CD4-positive, alpha-beta T cell treated with Interleukin-6 at 100 ng/mL for 8 hours (primary cell): ENCODE measurements around the gene GSG1L.
"Not testable (repeated sequence)": the region's sequence is repeated elsewhere in the genome, so short reads cannot be mapped to it uniquely, and the experiment has no call there.

Experiments used
- DNase-seq: peaks from one replicate; pipeline ENCODE4 v3.0.0-alpha.2; 2020; ENCODE audit warnings: mixed read lengths, low spot score

GSG1L gene

DNA sequence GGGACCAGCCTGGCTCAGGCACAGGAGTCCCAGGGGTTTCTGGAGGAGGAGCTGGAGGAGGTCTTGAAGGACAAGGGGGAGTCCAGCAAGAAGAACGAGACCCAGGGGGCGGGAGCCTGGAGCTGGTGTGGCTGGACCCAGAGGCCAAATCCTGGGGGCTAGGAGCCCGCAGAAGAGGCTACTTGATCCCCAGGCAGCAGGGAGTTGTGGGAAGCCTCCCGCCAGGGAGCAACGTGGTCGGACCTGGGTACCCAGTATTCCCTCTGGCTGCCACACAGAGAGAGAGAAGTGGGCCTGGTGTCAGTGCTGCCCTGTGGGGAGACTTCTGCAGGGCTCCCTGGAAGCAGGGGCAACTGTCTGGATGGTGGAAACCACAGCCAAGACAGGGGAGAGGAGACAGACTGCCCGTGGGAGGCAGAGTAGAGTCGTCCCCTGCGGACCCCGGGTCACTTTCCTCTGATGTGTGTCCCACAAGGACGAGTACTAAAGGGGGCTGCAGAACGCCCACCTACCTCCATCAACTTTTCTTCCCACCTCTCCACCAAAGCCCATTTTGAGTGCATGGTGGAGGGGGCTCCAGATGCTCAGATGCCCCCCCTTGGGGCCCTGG is 160.4 kb downstream of the GSG1L start:
- DNase-seq, result no peak

DNA sequence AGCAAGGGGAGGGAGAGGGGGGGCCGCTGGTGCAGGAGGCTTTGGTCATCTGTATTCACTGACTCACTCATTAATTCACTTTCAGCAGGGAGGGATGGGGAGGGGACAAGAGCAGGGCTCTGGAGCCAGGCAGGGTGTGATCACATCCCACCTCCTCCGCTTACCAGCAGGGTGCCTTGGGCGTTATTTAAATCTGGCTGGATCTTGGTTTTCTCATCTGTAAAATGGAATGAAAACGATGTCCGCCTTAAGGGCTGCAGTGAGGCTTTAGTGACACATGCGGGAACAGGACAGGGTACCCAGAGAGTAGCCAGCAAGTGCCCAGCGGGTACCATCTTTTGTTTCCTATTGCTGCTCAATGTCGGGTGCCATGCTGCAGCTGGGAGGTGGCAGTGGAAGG is 161.0 kb downstream of the GSG1L start:
- no peak for DNase-seq

DNA sequence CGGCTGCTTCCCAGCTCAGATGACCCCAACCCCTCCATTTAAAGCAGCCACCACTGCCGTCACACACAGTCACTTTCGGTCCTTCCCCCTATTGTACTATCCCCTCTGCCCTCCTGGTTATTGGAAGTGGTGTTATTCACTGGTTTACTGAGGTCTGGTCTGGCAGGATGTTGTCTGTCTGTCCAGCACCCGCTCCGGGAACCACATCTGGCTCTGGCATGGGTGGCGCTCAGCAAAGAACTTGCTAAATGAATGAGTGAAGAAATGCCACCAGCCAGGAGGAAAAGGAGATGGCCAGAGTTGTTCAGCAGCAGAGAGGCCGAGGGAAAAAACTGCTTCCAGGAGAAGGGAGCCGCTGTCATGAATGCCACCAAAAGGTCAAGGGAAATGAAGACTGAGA is 161.6 kb downstream of the GSG1L start:
- DNase-seq, result no peak

DNA sequence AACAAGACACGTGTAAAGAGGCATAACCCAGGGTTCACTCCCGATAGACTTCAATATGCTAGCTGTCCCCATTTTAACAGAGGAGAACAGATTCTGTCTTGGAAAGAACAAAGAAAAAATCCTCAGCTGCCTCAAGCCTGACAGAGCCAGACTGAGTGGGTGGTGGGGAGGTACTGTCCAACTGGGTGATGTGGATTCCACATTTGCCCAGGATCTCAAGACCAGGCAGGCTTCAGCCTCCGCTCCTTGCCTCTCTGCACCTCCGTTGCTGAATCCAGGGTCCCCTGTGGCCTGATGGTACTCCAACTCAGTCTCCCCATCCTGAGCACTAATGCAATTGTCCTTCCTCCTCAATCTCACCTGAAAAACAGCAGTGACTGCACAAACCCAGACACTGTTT is 163.8 kb downstream of the GSG1L start:
- no peak for DNase-seq

DNA sequence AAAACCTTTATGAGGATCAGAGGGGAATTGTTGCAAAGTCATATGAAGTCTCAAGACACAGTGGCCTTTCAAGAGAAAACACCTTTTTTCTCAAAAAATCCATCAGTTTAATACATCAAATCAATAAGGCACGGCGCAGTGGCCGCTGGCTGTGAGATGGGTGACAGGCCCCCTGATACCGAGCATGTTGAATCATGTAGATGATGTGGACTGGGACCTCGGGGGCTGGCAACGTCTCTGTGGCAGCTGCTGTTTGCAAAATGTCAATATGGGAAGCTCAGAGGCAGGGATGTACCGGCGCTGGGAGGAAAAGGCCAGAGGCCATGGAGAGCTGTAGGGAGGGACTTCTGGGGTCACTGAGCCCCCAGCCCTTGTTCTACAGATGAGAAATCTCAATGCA is 169.1 kb downstream of the GSG1L start:
- DNase-seq, result no peak

DNA sequence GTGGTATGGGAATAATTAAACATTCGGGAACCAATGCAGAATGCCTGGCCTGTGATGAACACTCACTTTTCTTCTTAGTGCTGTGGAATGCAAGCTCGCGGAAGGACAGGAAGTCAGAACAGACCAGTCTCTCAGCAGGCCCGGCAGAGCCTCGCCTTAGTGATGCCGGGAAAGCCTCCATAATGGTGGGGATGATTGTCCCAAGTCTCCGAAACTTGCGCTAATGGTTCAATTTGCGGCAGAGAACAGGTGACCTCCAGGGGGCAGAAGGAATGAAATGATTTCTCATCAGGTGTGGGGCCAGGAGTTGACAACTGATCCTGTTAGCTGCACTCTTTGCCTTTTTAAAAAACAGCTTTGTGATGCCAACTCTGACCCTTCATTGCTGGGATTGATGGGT is 170.6 kb downstream of the GSG1L start:
- DNase-seq, result no peak

DNA sequence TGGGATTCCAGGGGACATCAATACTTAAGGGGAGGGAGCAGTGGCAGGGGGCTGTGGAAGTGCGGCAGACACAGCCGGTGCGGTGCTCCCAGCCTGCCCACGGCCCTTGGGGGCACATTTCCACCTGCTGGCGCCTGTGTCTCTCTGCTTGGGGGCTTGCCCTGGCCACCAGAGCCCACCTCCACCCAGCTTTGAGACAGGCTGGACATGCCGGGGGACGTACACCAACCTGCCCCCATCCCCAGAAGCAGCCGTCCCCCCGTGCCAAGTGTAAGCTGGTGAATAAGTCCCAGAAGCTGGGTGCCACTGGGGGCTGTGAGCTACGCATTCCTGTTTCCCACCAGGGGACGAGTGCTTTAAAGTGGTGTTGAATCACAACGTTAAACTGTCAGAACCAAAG is 172.6 kb downstream of the GSG1L start:
- no peak for DNase-seq

DNA sequence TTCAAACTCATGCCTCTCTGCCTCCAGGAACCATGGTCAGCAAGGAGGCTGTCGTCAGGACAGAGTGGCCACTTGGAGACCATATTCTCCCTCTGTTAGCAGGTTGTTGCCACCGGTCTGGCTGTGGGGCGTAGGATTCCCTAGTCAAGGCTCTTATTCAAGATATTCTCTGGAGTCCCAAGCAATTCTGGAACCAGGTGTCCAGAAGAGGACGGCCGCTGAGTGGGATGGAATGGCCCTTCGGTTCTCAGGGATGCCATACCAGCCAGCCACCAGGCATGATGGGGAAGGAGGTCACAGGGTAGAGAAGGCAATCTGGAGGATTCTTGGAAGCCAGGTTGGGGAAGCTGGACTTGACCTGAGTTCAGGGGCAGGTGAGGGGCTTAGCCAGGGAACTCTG is 173.5 kb downstream of the GSG1L start:
- DNase-seq, result no peak

DNA sequence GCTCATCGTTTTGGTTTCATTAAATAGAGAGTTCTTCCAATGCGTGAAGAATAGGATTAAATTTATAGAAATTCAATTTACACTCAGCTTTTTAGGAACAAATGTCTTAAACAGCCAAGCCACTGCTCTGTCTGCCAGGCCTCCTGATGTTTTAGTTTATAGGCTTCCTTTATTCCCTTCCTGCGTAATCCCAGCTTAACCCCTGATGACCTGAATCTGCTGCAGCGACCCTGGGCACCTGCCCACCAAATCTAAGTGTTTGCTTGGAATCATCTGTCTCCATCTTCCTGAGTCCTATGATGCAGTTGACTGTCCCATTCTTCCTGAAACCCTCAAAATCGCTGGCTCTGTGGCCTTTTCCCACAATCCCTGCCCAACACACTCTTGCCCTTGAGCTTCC is 179.9 kb downstream of the GSG1L start:
- DNase-seq, result no peak

DNA sequence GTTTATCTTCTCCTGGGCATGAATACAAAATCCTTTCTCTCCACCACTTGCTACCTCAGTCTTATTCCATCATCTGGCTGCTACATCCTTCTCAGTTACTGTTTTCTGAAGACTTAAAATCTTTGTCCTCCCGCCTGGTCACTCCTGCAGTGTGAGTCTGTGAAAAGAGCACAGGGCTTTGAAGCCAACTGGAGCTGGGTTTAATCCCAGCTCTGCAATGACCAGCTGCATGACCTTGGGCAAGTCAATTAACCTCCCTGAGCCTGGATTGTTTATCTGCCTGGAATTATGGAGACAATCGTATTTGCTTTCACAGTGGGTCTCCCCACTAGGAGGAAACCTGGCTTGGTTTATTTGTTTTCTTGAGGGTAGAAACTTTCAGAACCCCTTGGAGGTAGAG is 183.2 kb downstream of the GSG1L start:
- DNase-seq, result no peak

DNA sequence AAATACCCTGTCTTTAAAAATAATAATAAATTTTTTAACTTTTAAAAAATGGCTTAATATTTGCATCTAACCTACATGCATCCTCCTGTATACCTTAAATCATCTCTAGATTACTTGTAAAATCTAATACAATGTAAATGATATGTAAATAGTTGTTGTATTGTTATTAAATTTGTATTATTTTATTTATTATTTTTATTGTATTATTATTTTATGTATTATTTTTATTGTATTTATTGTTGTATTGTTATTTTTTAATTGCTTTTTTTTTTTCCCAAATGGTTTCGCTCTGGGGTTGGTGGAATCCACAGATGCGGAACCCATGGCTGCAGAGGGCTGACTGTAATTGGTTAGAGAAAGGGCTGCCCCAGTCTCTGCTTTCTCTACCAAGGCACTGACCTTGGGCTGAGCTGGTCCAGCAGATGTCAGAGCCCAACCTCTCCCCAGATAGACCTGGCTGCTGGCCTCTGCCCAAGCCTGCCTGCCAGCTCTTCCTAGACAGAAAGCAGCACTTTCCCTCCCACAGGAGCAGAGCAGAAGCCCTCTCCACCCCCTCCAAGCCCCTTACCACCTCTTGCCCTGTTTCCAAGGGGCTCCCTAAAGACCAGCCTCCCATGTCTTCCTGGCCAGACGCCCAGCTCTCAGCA is 183.8 kb downstream of the GSG1L start:
- DNase-seq, result no peak

DNA sequence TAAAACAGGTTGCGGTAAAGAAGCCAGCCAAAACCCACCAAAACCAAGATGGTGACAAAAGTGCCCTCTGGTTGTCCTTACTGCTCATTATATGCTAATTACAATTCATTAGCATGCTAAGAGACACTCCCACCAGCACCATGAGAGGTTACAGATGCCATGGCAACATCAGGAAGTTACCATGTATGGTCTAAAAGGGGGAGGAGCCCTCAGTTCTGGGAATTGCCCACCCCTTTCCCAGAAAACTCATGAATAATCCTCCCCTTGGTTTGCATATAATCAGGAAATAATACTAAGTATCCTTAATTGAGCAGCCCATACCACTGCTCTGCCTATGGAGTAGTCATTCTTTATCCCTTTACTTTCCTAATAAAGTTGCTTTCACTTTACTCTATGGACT is 190.9 kb downstream of the GSG1L start:
- not testable (repeated sequence) for DNase-seq

DNA sequence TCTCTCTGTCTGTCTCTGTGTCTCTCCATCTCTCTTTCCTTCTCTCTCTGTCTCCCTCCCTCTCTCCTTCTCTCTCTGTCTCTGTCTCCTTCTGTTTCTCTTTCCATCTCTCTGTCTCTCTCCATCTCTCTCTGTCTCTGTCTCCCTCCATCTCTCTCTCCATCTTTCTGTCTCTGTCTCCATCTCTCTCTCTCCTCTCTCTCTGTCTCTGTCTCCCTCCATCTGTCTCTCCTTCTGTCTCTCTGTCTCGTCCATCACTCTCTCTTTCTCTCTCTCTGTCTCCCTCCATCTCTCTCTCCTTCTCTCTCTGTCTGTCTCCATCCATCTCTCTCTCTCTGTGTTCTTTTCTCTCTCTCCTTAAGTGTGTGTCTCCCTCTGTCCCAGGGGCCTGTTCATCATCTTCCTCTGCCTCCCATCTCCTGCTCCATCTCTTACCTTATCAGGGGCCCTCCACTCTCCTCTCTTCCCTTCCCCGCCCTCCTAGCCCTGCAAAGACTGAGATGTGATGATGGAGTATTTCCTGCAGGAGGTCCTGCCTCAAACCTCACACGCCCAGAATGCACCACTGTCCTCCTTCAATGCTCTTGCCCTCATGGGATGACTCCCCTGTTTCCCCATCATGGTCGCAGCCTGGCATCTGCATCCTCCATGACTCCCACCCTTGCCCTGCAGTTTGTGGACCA is 193.3 kb downstream of the GSG1L start:
- DNase-seq, result no peak

DNA sequence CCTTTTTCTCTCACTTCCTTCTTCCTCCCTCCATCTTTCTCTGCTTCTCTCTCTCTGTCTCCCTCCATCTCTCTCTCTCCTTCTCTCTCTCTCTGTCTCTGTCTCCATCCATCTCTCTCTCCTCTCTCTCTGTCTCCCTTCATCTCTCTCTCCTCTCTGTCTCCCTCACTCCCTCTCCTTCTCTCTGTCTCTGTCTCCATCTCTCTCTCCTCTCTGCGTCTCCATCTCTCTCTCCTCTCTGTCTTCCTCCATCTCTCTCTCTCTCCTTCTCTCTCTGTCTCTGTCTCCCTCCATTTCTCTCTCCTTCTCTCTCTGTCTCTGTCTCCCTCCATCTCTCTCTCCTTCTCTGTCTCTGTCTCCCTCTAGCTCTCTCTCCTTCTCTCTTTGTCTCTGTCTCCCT is 194.1 kb downstream of the GSG1L start:
- no peak for DNase-seq

DNA sequence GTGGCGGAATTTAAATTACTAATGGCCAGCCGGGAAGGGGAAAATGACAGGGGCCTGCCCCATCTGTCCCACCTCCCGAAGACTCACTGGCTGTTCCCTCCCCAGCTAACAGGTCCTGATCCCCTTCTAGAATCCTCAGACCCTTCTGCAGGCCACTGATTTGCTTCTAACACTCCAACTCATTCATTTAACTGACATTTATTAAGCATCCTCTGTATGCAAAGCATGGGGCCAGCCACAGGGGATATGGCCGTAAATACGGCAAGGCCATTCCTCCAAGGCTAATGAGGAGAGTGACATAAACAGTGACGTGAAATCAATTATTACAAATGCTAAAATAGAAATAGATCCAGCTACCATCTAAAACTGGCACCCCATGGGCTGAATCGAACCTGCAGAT is 195.3 kb downstream of the GSG1L start:
- no peak for DNase-seq

DNA sequence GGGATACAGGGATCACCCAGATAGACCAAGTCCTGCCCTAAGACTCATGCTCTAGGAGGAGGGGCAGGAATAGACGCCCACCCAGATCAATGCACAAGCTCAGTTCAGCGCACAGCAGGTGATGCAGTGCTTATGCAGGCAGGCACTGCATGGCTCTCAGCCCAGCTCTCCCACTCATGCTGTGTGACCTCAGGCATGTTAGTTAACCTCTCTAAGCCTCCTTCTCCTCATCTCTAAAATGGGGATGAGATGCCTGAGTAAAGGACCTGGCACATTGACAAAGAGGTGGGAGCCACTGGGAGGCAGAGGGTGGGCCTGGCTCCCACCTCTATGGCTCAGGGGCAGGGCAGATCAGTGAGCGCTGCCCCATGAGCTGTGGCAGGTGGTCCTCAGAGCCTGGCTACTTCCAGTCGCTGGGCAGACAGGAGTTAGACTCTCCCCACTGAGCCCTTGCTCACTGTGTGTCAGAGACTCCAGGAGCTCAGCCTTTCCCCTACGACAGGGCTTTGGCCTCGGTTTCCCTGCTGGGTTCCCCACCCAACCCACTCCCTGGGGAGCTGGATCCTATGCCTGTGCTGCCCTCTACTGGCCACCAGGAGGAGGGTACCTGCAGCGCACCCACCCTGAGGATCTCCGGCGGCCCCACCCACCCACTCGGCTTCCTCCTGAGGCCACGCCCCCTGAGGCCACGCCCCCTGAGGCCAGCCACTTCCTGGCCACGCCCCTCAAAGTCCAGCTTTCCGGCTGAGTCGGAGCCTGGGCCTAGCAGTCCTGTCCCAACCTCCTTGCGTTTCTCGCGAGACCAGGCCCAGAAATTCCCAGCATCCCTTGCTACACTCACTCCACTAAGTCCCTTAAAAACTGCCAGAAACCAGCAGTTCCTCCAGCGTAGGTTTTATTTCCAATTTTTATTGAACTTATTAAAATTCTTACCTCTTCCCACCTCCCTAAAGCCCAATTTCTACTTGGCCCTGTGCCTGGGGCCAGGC is 196.1 kb downstream of the GSG1L start:
- DNase-seq, result peak; percentile 25

DNA sequence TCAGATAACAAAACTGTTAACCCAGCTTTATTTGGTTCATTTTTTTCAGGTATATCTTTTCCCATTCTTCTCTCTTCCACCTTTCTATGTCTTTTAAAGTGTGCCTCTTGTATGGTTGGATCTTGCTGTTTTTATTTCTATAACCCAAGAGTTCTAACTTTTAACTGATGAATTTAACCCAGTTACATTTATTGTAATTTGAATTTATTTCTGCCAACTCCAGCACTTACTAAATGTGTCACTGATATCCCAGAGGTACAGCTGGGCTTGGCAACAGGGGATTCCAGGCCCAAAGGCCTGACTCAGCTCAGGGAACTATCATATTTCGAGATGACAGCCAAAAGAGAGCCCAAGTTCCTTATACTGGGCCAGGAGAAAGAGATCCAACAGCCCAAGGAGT is 200.1 kb downstream of the GSG1L start:
- no peak for DNase-seq

DNA sequence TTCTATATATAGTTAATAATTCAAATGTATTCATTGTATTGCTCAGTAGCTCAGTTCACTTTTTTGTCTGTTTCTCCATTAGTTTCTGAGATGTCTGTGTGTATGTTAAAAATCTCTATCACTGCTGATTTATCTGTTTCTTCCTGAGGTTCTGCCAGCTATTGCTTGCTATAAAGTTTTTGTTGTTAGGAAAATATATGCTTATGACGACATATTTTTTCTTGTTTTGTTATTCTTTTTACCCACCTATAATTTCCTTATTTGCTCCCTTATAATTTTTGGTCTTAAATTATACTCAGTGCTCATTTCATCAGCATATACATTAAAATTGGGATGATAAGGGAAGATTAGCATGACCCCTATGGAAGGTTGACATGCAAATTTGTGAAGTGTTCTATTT is 200.6 kb downstream of the GSG1L start:
- DNase-seq, result no peak

DNA sequence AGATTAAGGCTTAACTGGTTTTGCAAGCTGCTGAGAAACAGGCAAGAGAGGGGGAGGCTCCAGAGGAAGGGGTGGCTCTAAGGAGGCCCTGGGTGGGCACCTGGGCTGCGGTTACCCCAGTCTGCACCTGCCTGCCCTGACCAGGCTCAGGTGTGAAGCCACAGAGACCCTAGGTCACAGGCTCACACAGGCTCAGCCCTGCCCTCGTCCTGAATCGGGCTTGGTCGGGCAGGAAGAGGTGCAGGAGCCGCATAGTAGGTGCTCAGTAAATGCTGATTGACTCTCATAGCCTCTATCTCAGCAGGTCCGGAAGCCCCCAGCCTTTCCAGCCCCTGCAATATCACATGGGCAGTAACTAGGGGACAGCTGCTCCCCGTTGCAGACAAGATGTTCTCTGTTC is 203.4 kb downstream of the GSG1L start:
- DNase-seq, result no peak

DNA sequence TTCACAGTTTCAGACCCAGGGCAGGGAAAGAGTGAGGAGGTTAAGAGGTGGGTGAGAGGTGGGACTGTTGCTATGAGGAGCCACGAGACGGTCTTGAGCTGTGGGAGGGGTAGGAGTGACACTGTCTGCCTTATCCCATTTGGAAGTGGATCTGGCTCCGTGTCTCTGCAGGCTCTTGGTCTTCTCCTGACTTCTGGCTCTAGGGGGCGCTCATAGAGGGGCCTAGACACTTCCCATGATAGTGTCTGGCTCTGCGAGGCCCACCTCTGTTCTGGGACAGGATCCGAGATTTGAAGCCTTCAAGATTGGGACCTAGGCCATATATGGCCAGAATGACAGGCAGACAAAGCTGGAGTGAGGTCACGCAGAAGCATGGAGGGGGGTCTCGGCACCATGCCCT is 204.5 kb downstream of the GSG1L start:
- no peak for DNase-seq

DNA sequence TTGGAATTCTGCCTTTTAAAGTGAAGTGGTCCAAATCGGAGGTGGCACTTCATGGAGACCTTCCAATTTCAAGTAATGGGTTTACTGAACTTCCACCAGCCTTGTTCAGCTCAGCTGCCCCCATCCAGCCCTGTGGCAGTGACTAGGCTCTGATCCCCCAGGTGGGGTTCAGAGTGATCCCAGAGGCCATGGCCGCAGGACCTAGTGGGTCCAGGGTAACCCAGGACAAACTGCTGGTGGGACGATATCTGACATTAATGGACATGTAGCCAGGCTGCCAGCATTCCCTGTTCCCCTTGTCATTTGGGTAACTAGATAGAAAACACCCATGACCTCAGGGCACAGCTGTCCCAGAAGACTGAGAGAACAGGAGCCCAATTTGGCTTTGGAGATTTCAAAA is 209.9 kb downstream of the GSG1L start:
- DNase-seq, result no peak

DNA sequence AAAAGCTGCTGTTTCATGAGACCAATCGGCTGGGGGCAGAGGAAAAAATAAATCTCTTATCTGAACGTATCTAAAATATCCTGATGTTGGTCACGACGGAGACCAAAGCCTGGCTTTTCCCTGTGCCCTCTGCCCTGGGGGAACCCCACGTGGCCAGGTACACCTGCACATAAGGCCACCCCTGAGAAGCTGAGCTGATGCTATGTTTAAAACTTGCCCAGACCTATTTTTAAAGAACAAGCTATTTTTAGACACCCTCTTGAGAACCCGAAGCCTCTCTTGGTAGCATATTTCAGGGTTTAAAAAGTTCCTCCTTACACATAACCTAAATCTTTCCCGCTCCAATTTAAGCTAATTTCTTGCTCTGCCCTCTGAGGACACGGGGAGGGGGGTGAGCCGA is 210.4 kb downstream of the GSG1L start:
- DNase-seq, result no peak

DNA sequence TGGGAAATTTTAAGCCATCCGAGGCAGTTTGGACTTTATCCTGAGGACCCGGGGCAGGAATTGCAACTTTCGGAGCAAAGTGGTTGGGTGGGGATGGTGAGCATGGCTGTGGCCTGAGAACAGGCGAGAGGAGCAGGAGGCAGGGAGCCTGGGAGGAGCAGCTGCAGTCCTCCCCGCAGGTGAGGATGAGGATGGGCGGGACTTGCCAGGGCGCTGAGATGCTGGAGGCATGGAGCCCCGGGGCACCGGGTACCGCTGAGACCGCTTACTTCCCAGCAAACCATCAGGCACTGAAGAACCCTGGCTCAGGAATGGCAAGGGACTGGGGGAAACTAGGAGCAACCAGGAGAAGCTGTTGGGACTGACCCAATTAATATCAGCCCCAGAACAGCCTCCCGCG is 210.8 kb downstream of the GSG1L start:
- DNase-seq, result no peak
